Hematopoietic multipotent progenitor cell treated with erythropoietin and hydrocortisone succinate and interleukin-3 and kit ligand, for 4 days (in vitro differentiated cells): ENCODE results near the gene OIT3.

Source experiments
- DNase-seq: peaks from one replicate; pipeline ENCODE4 v3.0.0-alpha.2; 2015

The OIT3 gene

GRCh38 chr10:72893136-72893798, at the start of gene OIT3:
Gene OIT3 (plus strand): TSS chr10:72893739. CDS start chr10:72893799, 60 bp downstream.
- no peak for DNase-seq

DNA sequence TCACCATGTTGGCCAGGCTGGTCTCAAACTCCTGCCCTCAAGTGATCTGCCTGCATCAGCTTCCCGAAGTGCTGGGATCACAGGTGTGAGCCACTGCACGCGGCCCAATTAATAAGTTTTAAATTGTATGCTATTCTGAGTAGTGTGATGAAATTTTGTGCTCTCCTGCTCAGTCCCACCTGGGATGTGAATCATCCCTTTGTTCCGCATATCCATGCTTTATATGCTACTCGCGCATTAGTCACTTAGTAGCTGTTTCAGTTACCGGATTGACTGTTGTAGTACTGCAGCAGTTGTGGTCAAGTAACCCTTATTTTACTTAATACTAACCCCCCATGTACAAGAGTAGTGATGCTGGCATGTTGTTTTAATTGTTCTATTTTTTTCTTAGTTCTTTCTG, 47.3 kb upstream of the OIT3 start:
- DNase-seq: no peak

GRCh38 chr10:72847681-72848080, 45.9 kb upstream of the OIT3 start:
- DNase-seq: no peak

DNA sequence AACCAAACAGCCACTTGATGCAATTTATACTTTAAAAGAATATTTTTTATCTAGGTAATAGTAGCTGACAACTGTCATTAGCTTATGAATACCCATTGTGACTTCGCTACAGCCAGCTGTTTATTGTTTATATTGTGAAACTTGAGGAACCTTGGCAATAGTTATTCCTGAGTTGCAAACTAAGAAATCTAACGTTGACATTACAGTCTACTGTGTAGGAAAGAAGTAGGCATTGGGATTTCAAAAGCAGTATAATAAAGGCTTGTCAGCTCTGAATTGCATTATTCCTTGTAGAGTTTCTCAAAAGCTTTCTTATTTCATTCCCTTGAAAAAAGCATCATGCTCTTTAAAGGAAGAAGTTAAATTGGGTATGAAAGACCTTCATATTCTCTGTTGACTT, 42.7 kb upstream of the OIT3 start:
- no peak for DNase-seq

- no peak for DNase-seq
Measured at GRCh38 chr10:72851509-72851908, 42.0 kb upstream of the OIT3 start.

DNA sequence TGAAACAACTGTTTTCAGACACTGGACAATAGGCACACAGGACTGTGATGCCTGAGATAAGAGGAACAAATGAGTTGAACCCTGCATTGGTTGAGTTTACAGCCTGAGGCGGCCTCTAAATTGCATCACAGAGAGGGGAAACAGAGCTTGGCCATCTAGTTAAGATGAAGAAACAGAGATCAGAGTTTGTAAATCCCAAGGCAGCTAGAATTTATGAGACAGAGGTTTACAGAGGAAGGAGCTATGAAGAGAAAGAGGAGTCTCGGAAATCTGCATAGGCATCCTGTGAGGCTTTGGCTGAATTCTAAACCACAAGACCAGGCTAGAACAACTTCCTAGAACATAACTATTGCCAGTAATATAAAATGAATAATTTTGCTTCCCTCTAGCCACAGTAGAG, 41.0 kb upstream of the OIT3 start:
- DNase-seq: peak; percentile 27

DNA sequence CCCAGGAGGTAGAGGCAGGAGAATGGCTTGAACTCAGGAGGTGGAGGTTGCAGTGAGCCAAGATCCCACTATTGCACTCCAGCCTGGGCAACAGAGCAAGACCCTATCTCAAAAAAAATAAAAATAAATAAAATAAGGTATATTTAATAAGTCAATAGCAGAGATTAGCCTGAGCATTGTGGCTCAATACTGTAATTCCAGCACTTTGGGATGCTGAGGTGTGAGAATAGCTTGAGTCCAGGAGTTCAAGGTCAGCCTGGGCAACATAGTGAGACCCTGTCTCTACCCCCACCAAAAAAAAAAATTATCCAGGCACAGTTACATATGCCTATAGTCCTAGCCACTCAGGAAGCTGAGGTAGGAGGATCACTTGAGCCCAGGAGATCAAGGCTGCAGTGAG, 38.4 kb upstream of the OIT3 start:
- no peak for DNase-seq

DNA sequence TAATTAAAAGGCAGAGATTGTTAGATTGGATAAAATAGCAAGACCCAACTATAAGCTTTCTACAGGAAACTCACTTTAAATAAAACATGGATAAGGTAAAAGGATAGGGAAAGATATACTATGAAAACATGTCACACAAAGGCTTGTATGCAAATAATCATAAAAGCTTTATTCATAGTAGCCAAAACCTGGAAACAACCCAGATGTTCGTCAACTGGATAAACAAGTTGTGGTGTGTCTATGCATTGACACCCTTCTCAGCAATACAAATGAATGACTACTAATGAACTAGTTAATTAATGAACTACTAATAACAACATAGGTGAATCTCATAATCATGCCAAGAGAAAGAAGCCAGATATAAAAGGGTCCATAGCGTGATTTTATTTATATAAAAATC, 37.7 kb upstream of the OIT3 start:
- no peak for DNase-seq

- no peak for DNase-seq
Measured at GRCh38 chr10:72858067-72858466, 35.5 kb upstream of the OIT3 start.

DNA sequence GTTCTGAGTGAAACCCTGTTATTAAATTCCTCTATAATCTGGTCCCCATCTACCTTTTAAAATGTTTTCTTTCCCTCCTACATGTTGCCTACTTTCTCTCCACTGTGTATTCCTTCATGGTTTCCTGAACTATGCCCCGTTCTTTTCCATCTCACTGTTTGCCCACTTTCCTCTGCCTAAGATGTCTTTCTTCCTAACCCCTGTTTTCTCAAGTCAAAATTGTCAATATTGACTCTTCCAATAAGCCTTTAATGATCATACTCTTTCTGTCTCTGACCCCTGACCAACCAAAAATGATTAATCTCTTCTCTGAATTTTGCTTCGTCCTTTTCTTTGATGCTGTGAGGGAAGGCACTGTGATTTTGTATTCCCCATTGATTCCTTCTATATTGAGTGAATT, 30.6 kb upstream of the OIT3 start:
- no peak for DNase-seq

GRCh38 chr10:72875250-72876055, 18.1 kb upstream of the OIT3 start:
- DNase-seq: peak; percentile 67

DNA sequence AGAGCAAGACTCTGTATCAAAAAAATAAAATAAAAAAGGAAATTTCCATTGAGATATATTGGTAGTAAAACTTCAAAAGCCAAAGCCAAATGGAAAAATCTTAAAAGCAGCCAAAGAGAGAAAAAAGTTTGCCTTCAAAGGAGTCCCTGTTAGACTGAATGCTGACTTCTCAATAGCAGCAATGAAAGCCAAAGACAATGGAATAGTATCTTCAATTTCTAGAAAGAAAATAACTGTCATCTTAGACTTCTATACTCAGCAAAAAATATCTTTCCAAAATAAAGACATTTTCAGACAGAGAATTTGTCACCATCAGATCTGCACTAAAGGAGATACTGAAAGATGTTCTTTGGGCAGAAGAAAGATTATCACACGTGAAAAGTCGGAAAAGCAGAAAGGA, 14.3 kb upstream of the OIT3 start:
- no peak for DNase-seq

GRCh38 chr10:72881291-72881690, 12.2 kb upstream of the OIT3 start:
- no peak for DNase-seq

GRCh38 chr10:72883861-72884260, 9.7 kb upstream of the OIT3 start:
- no peak for DNase-seq

DNA sequence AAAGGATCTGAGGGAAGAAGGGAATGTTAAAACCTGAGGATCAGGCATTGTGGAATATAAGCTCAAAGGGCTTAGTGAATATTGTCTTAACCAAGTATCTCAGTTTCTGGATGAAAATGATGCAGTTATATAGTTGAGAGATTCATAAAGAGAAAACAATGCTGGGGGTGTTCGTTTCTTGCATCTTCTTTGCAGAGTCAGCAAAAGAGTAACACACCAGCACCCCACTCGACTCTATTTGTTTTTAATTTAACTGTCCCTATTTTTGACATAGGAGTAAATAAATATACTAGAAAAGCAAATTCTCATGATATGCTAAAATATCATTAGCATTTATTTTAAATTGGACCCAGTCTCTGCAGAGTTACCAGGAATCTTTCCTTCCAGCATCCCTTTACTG, 7.6 kb upstream of the OIT3 start:
- no peak for DNase-seq

DNA sequence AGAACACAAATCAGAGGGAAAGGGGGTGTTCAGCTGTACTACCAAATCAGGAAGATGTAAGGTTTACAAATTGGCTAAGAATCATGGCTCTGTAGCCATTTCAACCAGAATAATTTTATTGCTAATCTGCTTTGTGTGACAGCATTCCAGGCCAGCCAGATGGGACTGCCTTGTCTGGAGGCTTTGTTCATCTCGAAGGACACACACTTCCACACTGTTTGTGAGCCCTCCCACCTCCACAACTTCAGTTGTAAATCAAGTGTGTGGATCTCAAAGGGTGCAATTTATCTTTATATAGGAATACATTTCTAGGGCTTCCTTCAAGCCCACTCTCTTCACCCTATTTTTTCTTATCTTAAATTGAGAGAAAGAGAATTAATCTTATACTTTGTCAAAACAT, 6.9 kb upstream of the OIT3 start:
- DNase-seq: no peak

- peak; percentile 29 for DNase-seq
Measured at GRCh38 chr10:72887043-72887442, 6.5 kb upstream of the OIT3 start.

DNA sequence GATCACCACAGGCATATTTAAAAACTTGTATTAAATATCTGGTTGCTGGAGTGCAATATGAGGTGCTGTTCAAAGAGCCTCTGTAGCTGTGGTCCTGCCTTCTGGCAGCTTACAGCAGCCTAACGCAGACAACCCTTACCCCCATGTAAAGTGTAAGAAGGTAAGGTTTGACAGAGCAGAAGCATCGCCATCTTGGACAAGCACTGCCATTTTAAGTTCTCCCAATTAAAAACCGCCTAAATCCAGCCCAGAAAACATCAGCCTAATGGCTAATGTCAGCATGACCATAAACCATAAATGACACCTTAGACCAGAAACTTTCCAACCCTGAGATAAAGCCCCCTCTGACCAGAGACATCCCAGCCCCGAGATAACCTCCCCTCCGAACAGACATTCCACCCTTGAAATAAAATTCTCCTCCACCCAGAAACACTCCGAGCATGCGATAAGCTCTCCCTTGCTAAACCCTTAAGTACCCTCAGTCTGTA, 5.3 kb upstream of the OIT3 start:
- DNase-seq: no peak

DNA sequence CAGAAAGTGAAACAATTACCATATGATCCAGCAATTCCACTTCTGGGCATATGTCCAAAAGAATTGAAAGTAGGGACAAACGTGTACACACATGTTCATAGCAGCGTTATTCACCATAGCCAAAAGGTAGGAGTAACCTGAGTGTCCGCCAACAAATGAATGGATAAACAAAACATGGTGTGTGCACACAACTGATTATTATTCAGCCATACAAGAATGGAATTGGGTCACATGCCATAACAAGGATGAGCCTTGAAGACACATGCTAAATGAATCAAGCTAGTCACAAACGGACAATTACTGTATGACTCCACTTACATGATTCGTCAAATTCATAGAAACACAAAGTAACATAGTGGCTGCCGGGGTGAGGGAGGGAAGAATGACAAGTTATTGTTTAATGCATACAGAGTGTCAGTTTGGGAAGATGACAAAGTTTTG, 4.1 kb upstream of the OIT3 start:
- no peak for DNase-seq

DNA sequence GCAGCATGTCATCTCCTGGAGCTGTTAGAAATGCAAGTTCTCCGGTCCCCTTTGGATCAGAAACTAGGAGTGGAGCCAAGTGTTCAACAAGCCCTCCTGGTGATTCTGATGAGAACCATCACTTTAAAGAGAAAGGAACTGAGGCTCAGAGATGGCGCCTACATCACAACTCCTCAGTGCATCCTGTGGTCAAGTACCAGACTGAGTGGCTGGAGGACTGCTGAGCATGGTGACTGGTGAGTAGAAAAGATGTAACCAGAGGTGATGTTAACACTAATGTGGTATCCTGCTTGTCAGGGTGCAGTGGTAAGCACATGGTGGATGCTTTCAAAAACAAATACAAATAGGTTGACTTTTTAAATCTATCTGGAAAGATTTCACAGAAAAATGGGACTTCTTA, 3.5 kb upstream of the OIT3 start:
- DNase-seq: no peak

- no peak for DNase-seq
Measured at GRCh38 chr10:72895236-72895850, 1.8 kb downstream of the OIT3 start.

- DNase-seq: no peak
Measured at GRCh38 chr10:72898616-72899015, 5.1 kb downstream of the OIT3 start.

DNA sequence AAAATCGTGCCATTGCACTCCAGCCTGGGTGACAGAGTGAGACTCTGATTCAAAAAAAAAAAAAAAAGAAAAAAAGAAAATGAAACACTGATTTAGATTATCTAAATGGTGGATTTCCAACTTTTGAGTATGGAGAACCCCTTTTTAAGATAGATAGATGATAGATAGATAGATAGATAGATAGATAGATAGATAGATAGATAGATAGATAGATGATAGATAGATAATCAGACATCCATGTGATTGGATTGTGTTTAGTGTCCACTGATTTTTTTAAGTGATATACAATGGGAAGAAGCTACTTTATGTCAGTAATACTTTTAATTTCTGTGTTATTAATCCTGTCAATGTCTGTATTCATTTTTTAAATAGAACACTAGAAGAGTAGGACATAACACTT, 6.0 kb downstream of the OIT3 start:
- no peak for DNase-seq

GRCh38 chr10:72903941-72904446, 10.5 kb downstream of the OIT3 start:
- peak; percentile 17 for DNase-seq
